ENCODE results near the gene PCSK1.

PCSK1 gene

DNA sequence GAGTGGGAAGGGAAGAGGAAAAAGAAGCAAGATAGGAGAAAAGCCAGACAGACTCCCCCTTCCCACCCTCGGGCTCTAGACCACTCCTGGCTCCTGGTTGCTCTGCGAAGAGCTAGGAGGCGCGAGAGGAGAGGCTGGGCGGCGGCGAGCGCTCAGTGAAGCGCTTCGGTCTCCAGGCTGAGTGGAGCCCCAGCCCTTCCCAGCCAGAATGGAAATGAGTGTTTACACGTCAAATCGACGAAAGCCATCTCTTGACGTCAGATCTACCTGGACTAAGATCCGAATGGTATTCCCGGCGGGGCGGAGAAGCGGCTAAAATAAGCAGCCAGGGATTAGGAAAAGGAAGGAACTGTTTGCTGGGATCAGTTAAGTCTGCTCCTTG is at the start of gene PCSK1:
PCSK1 (minus strand) TSS at position 183 of the 382 bp plus-strand sequence. CDS start 206 bp downstream, outside the sequence.
- no peak for DNase-seq (ENCODE audit: low read depth in 1 of 2, low spot score in 1 of 2)

DNA sequence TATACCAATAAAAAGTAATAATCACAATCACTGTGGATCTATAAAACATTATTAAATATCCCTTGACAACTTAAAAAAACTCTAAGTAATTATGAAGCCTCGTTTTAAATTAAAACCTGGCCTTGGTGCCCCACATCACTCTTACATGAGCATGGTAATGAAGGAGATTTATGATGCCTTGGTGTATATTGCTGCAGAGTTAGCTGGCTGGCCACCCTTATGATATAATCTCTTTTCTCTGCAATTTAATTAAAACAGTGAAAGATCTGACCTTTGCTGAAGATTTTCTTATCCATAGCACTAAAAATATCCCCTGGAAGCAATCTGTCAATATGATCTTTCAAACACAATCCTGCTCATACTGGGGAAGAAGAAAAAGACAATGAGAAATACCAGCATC is 48.8 kb upstream of the PCSK1 start:
- DNase-seq (ENCODE audit: low read depth in 1 of 2, low spot score in 1 of 2) = no peak

- DNase-seq (ENCODE audit: low read depth in 1 of 2, low spot score in 1 of 2) = no peak
Measured at GRCh38 chr5:96481009-96481786, 48.1 kb upstream of the PCSK1 start.

DNA sequence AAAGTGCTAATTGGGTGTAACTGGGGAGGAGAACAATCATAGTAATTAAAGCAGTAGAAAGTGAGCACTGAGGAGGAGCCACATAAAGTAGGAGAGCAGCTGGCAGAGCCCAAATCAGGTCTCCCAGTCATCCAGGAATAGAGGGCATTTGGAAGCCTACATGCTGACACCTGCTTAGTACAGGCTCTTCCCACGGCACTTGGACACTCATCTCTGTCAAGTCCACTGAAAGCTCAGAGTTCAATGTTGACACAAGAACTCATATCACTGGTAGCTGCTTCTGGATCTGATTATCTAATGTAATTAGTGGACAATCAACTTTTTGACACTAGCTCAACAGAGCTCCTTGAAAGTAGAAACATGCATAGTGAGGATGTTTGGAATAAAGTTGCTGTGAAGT is 45.9 kb upstream of the PCSK1 start:
- DNase-seq (ENCODE audit: low read depth in 1 of 2, low spot score in 1 of 2) = no peak

GRCh38 chr5:96476654-96477053 is 43.6 kb upstream of the PCSK1 start:
- no peak for DNase-seq (ENCODE audit: low read depth in 1 of 2, low spot score in 1 of 2)

- DNase-seq (ENCODE audit: low read depth in 1 of 2, low spot score in 1 of 2) = no peak
Measured at GRCh38 chr5:96474073-96474472, 41.0 kb upstream of the PCSK1 start.

DNA sequence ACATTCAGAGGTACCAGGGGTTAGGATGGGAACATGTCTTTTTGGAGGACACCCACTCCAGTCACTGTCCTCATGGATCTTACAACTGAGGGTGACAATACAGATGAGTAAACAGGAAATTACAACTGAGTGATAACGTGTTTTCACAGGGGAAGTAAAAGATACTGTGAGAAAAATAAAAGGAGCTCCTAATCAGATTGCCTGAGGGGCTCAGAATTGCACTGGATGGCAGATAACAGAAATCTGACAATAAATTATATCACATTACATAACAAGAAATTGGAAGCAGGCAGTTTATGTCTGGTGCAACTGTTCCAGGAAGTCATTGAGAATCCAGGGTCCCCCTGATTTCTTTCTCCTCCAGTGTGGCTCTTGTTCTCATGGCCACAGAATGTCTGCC is 40.1 kb upstream of the PCSK1 start:
- no peak for DNase-seq (ENCODE audit: low read depth in 1 of 2, low spot score in 1 of 2)

DNA sequence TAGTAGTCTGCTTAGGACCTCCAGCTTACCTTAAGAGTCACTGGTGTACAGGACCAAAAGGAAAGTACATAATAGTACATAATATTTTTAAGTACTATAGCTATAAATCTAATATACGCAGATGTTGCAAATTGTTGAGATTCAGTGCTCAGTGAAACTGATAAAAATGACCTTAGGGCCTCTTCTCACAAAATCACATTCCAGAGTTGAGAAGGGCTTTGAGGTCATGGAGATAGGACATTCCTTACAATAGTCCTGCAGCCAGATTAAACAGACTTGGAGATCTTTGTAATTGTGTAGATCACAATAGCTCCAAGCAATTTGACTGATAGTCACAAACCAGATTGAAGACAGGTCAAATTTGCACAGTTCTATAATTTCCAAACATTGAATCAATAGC is 37.7 kb upstream of the PCSK1 start:
- no peak for DNase-seq (ENCODE audit: low read depth in 1 of 2, low spot score in 1 of 2)

- DNase-seq (ENCODE audit: low read depth in 1 of 2, low spot score in 1 of 2) = no peak
Measured at GRCh38 chr5:96468956-96469355, 35.9 kb upstream of the PCSK1 start.

DNA sequence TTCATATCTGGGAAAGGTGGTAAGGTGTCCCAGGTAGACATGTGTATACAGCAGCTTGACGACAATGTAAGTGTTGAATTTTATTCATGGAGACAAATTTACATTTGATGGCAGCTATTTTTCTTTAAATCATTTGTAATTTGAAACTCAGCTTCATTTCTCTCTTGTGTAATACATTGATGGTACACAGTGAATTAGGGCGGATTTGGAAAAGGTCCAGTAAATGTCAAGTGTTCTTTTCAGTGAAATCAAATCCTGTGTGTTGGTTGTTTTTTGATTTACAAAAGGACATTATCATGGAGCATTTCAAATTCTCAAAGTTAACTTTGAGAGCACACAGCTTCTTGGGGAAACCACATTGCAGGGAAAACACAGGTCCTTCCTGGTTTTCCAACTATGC is 30.0 kb upstream of the PCSK1 start:
- DNase-seq (ENCODE audit: low read depth in 1 of 2, low spot score in 1 of 2) = no peak

DNA sequence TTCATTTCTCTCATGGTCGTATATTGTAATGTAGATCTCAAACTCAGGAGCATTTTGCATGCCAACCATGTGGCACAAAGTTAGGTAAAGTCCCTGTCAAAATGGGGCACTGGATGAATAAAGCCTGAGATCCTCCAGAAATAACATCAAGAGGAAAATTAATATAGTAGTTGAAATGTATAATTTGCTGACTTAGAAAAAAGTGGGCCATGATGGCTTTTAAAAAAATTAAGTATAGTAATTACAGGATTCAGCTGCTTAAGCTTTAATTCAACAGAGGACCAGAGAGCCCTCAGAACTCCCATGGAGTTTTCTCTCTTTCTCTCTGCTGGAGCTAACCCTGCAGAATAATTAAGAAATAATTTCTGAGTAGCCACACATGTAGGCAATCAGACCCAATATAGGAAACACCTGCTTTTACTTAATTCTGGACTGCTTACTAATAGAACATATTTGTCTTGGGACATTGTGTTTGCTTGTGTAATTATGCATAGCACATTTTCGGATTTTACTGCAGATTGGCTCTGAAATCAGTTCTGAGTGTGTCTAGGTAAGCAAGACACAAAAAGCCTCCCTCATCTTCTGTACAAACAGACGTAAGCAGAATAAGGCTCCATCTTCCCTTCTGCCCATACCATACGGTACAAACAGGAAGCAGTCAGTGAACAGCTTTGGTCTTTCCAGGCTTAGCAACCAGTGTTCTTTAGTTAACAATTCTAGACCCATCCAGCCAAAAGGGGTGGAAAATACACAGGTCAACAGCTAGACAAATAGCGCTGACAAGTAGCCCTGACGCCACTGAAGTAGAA is 26.5 kb upstream of the PCSK1 start:
- no peak for DNase-seq (ENCODE audit: low read depth in 1 of 2, low spot score in 1 of 2)

GRCh38 chr5:96458176-96458575 is 25.1 kb upstream of the PCSK1 start:
- DNase-seq (ENCODE audit: low read depth in 1 of 2, low spot score in 1 of 2) = no peak

- DNase-seq (ENCODE audit: low read depth in 1 of 2, low spot score in 1 of 2) = no peak
Measured at GRCh38 chr5:96455789-96456188, 22.7 kb upstream of the PCSK1 start.

- DNase-seq (ENCODE audit: low read depth in 1 of 2, low spot score in 1 of 2) = no peak
Measured at GRCh38 chr5:96453394-96453793, 20.3 kb upstream of the PCSK1 start.

- DNase-seq (ENCODE audit: low read depth in 1 of 2, low spot score in 1 of 2) = no peak
Measured at GRCh38 chr5:96447949-96448348, 14.9 kb upstream of the PCSK1 start.

- DNase-seq (ENCODE audit: low read depth in 1 of 2, low spot score in 1 of 2) = no peak
Measured at GRCh38 chr5:96440185-96440538, 7.1 kb upstream of the PCSK1 start.

DNA sequence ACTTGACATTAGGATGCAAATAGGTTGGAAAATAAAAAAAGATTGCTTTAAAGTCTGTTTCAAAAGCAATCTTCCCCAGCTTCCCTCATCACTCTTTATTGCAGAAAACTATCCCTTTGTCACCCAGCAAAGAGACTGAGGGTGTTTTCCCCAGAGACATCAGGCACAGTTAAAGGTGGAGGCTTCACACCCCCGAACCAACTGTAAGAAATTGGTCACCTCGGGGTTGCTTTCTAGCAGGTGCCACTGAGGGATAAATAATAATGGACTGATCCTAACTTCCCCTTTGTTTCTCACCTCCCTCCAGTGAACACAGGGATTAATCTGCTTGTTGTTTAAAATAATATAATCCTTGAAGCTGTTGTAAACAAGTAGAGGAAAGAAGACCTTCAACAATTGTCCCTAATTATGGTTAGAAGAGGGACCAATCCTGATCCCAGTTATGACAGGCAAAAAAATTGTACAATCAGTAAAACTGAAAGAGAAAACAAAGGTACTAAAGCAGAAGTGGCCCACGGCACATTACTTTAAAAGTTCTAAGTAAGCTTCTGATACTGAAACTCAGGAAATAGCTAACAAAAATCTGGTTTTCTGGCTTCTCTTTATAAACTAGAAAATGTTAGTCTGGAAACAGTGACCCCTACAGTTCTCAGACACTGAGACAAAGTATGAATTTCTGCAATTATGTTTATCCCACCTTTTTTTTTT is 6.6 kb upstream of the PCSK1 start:
- no peak for DNase-seq (ENCODE audit: low read depth in 1 of 2, low spot score in 1 of 2)

- DNase-seq (ENCODE audit: low read depth in 1 of 2, low spot score in 1 of 2) = peak; percentile 1 to 8
Measured at GRCh38 chr5:96434201-96434645, 1.2 kb upstream of the PCSK1 start.

- DNase-seq (ENCODE audit: low read depth in 1 of 2, low spot score in 1 of 2) = no peak
Measured at GRCh38 chr5:96432216-96433065, 607 bp downstream of the PCSK1 start.

- DNase-seq (ENCODE audit: low read depth in 1 of 2, low spot score in 1 of 2) = no peak
Measured at GRCh38 chr5:96431376-96432187, 1.5 kb downstream of the PCSK1 start.

Measured in activated T-helper 1 cell treated with anti-CD3 and anti-CD28 coated beads, Interleukin-2, amount 50 U/mL, for 16 hours (primary cell).